IPS-15b (cell line): ENCODE results near the gene KRT82.
"Not testable (repeated sequence)": the region's sequence is repeated elsewhere in the genome, so short reads cannot be mapped to it uniquely, and the experiment has no call there.

ENCODE experiments used
- H3K27me3 ChIP-seq: one replicate; pipeline ENCODE4 v1.6.1; 2013; ENCODE audit warnings: low read length; ENCODE audit not compliant: control insufficient read depth, insufficient read depth
- H3K36me3 ChIP-seq: one replicate; pipeline ENCODE4 v1.6.1; 2013; ENCODE audit warnings: low read length; ENCODE audit not compliant: control insufficient read depth, insufficient read depth
- H3K4me1 ChIP-seq: one replicate; pipeline ENCODE4 v1.6.1; 2013; ENCODE audit warnings: mild to moderate bottlenecking, low read length; ENCODE audit not compliant: control insufficient read depth, insufficient read depth
- H3K4me3 ChIP-seq: one replicate; pipeline ENCODE4 v1.5.1; 2013; ENCODE audit warnings: low read depth, low read length
- H3K9ac ChIP-seq: one replicate; pipeline ENCODE4 v1.6.1; 2013; ENCODE audit warnings: low read depth, mild to moderate bottlenecking, low read length
- H3K9me3 ChIP-seq: one replicate; pipeline ENCODE4 v1.6.1; 2013; ENCODE audit warnings: mild to moderate bottlenecking, low read length; ENCODE audit not compliant: control insufficient read depth, insufficient read depth

Gene KRT82

GRCh38 chr12:52405922-52406385, at the start of gene KRT82:
Gene KRT82, minus strand, starts transcription at chr12:52406335. Its CDS starts 58 bp downstream, at chr12:52406277.
- Histone ChIP-seq H3K4me1 (no peaks in the 10 kb centered on the region), H3K27me3 (no peaks in the 10 kb centered on the region), H3K9ac (no peak within 1 kb of the TSS), H3K9me3 (no peaks in the 10 kb centered on the region), H3K4me3 (no peak within 1 kb of the TSS), H3K36me3 (no peaks in the 10 kb centered on the region)

GRCh38 chr12:52455821-52456220, 49.7 kb upstream of the KRT82 start:
- peaks cover 4% of the 10 kb centered on the region for H3K4me1 ChIP-seq
- H3K9me3 ChIP-seq, result no peaks in the 10 kb centered on the region
- H3K4me3 ChIP-seq, result no peak overlapping the region
- no peaks in the 10 kb centered on the region for H3K36me3 ChIP-seq
- H3K27me3 ChIP-seq, result no peaks in the 10 kb centered on the region
- H3K9ac ChIP-seq, result no peak overlapping the region

GRCh38 chr12:52454411-52455201, 48.5 kb upstream of the KRT82 start:
- H3K9ac ChIP-seq, result no peak overlapping the region
- no peak overlapping the region for H3K4me3 ChIP-seq
- H3K4me1 ChIP-seq, result peaks cover 4% of the 10 kb centered on the region
- no peaks in the 10 kb centered on the region for H3K27me3 ChIP-seq
- H3K9me3 ChIP-seq, result no peaks in the 10 kb centered on the region
- no peaks in the 10 kb centered on the region for H3K36me3 ChIP-seq

GRCh38 chr12:52452101-52452500, 46.0 kb upstream of the KRT82 start, which contains the start of gene KRT6B:
Gene KRT6B, minus strand, starts transcription at chr12:52452146. Its CDS starts 68 bp downstream, at chr12:52452078.
- no peaks in the 10 kb centered on the region for H3K27me3 ChIP-seq
- no peaks in the 10 kb centered on the region for H3K36me3 ChIP-seq
- no peak within 1 kb of the TSS for H3K9ac ChIP-seq
- H3K4me1 ChIP-seq, result peaks cover 4% of the 10 kb centered on the region
- H3K9me3 ChIP-seq, result no peaks in the 10 kb centered on the region
- H3K4me3 ChIP-seq, result no peak within 1 kb of the TSS

GRCh38 chr12:52448228-52448627, 42.1 kb upstream of the KRT82 start:
- H3K27me3 ChIP-seq, result no peaks in the 10 kb centered on the region

GRCh38 chr12:52447196-52447595, 41.1 kb upstream of the KRT82 start:
- H3K4me1 ChIP-seq, H3K27me3 ChIP-seq, H3K9ac ChIP-seq, H3K36me3 ChIP-seq, H3K4me3 ChIP-seq, H3K9me3 ChIP-seq: not testable (repeated sequence)

More at GRCh38 chr12:52448228-52448627, 42.1 kb upstream of the KRT82 start:
- no peak overlapping the region for H3K9ac ChIP-seq
- H3K36me3 ChIP-seq, result no peaks in the 10 kb centered on the region
- H3K4me3 ChIP-seq, result no peak overlapping the region
- H3K9me3 ChIP-seq, result no peaks in the 10 kb centered on the region
- H3K4me1 ChIP-seq, result no peaks in the 10 kb centered on the region

- Histone ChIP-seq H3K4me1 (peaks cover 7% of the 10 kb centered on the region), H3K27me3 (no peaks in the 10 kb centered on the region), H3K9me3 (no peaks in the 10 kb centered on the region), H3K36me3 (no peaks in the 10 kb centered on the region), H3K4me3 (no peak overlapping the region), H3K9ac (no peak overlapping the region)
Measured at GRCh38 chr12:52446367-52447045, 40.4 kb upstream of the KRT82 start.

GRCh38 chr12:52445876-52446275, 39.7 kb upstream of the KRT82 start:
- Histone ChIP-seq H3K27me3 (no peaks in the 10 kb centered on the region), H3K9me3 (no peaks in the 10 kb centered on the region), H3K4me3 (no peak overlapping the region), H3K4me1 (peaks cover 7% of the 10 kb centered on the region), H3K36me3 (no peaks in the 10 kb centered on the region), H3K9ac (no peak overlapping the region)

- no peaks in the 10 kb centered on the region for H3K27me3 ChIP-seq
- no peak overlapping the region for H3K9ac ChIP-seq
- H3K36me3 ChIP-seq, result no peaks in the 10 kb centered on the region
- peaks cover 7% of the 10 kb centered on the region for H3K4me1 ChIP-seq
- no peak overlapping the region for H3K4me3 ChIP-seq
- no peaks in the 10 kb centered on the region for H3K9me3 ChIP-seq
Measured at GRCh38 chr12:52444647-52445595, 38.8 kb upstream of the KRT82 start.

GRCh38 chr12:52443966-52444365, 37.8 kb upstream of the KRT82 start:
- H3K4me3 ChIP-seq, result no peak overlapping the region
- H3K36me3 ChIP-seq, result no peaks in the 10 kb centered on the region
- no peak overlapping the region for H3K9ac ChIP-seq
- H3K27me3 ChIP-seq, result no peaks in the 10 kb centered on the region
- no peaks in the 10 kb centered on the region for H3K9me3 ChIP-seq
- H3K4me1 ChIP-seq, result peaks cover 7% of the 10 kb centered on the region

- Histone ChIP-seq H3K4me3 (no peak overlapping the region), H3K9ac (no peak overlapping the region), H3K9me3 (no peaks in the 10 kb centered on the region), H3K27me3 (no peaks in the 10 kb centered on the region), H3K36me3 (no peaks in the 10 kb centered on the region), H3K4me1 (peaks cover 7% of the 10 kb centered on the region)
Measured at GRCh38 chr12:52442600-52443061, 36.5 kb upstream of the KRT82 start.
